ENCODE results near the gene ACYP1.

- TF ChIP-seq, protein P1, sequence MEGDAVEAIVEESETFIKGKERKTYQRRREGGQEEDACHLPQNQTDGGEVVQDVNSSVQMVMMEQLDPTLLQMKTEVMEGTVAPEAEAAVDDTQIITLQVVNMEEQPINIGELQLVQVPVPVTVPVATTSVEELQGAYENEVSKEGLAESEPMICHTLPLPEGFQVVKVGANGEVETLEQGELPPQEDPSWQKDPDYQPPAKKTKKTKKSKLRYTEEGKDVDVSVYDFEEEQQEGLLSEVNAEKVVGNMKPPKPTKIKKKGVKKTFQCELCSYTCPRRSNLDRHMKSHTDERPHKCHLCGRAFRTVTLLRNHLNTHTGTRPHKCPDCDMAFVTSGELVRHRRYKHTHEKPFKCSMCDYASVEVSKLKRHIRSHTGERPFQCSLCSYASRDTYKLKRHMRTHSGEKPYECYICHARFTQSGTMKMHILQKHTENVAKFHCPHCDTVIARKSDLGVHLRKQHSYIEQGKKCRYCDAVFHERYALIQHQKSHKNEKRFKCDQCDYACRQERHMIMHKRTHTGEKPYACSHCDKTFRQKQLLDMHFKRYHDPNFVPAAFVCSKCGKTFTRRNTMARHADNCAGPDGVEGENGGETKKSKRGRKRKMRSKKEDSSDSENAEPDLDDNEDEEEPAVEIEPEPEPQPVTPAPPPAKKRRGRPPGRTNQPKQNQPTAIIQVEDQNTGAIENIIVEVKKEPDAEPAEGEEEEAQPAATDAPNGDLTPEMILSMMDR (IDR thresholded peaks at IDR 0.05; ENCODE audit: low read depth, low read length, poor library complexity, severe bottlenecking): no peak
- TF ChIP-seq EZH2phosphoT487 (IDR thresholded peaks at IDR 0.05; ENCODE audit: borderline replicate concordance, low read length): no peak
These were observed 15.7 kb downstream of the ACYP1 start for GRCh38 chr14:75048101-75048500.
